ENCODE measurements around the gene NAT10.

The NAT10 gene

DNA sequence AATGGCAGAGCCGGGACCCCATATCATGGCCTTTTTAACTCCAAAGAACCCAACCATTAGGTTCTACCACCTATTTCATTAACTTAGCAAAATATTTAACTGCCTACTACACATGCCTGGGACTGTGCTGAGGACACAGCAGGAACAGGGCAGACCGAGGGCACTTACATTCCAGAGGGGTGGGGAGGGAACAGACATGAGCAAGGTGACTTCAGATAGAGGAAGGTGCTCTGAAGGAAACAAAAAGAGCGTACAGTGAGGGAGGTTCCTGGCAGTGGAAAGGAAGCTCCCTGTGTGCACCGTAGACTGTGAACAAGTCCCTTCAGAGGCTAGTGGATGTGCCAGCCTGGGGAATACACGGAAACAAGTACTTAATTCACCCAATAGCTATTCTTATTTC, 82.8 kb downstream of the NAT10 start:
- DNase-seq (ENCODE audit: low read depth in 2 of 2), result no peak

- DNase-seq (ENCODE audit: low read depth in 2 of 2), result no peak
These were observed 83.8 kb downstream of the NAT10 start for GRCh38 chr11:34189191-34189590.

DNA sequence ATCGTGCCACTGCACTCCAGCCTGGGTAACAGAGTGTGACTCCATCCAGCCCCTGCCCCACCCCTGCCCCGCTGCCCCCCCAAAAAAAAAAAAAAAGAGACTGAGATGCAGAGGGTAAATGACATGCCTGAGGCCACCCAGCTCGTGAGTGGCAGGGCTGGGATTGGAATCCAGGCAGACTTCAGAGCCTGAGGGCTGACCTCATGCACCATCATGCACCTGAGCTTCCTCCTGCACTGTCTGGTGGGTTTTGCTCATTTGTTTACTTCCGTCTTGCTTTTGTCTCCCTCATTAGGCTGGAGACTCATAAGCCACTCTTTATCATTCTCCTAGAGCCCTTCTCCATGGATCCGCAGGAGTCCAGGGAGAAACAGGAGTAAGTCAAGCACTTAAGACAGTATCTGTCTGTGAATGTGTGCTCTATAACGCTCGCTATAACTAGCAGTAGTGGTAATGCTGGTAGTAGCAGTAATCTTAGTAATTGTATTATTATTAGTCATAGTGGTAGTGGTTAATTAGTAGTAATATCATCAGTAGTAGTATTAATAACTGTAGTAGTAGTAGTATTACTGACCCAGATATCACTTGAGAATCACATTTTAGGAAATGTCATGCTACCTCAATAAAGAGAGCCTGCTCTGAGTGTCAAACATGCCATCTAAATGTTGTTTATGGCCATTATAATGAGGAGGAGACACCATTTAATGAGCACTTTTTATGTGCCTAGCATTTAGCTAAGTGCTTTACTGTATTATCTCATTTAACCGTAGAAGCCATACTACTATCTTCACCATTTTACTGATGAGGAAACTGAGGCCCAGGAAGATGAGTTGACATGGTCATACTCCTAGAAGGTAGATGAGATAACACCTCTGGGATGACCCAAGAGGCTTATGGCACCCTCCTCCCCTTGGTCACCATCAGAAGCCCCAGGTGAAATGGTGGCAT, 85.0 kb downstream of the NAT10 start:
- DNase-seq (ENCODE audit: low read depth in 2 of 2), result no peak

DNA sequence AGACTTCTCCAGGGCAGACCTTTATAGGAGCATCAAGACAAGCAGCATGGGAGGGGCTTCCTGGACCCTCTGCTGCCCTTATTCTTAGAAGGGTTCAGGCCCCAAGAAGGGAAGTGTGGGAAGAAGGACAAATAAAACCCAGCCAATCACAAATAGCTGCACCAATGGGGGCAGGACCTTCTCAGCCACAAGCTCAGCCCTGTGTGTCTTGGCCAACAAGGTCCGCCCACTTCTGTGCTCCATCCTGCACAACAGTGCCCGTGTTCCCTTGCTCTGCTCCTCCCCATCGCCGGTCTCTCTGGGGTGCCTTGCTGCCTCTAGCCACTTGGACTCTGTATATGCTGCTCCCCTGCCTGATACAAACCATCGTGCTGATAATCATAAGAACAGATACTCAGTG, 86.1 kb downstream of the NAT10 start:
- no peak for DNase-seq (ENCODE audit: low read depth in 2 of 2)

- DNase-seq (ENCODE audit: low read depth in 2 of 2), result no peak
These were observed 87.3 kb downstream of the NAT10 start for GRCh38 chr11:34192481-34193401.

DNA sequence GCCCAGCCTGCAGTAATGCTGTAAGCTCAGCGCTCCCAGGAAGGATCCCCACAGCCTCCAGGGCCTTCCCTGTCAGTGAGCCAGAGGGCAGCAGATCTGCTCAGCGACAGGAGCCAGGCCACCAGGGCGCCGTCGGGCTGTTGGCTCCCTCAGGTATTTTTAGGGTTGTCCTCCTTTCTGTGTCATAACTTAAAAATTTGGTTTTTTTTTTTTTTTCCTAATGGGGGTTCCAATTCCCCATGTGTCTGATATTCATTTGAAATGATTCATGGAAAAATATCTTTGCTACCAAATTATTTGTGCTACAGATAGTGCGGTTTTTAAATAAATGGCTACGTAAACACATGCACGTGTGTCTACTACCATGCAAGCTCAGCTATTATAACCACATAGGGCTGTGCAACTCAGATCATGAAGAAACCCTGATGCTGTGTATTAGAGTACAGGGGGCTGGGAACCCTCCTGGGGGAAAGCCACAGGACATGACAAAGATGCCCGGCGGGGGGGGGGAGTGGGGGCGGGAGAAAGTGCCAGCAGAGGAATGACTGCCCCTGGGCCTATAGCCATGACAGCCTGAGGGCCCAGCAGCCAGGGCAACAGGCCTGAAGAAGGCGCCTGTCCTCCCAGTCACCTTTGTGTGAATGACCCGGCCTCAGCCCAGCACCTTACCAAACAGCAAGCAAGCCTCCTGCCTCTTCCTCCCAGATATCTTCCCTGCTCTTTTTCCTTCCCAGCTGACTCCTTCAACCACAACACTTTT, 89.3 kb downstream of the NAT10 start:
- no peak for DNase-seq (ENCODE audit: low read depth in 2 of 2)

Measured in activated CD8-positive, alpha-beta memory T cell treated with anti-CD3 and anti-CD28 coated beads for 4 hours (primary cell).